Heart right ventricle (tissue), 16 donors: ENCODE results near the gene DNAI2. TPM values are rescaled to one million over a fixed set of nuclear protein-coding genes. Genes with fewer than 3 reads are reported as not detected.

Experiments used
- ATAC-seq, 8 donors: fragments of 200-7000 bp; cut with Tn5 transposase; one replicate each; pipeline ENCODE4 v1.9.1; 2020; ENCODE audit warnings: mild to moderate bottlenecking in 8 of 8, moderate library complexity in 8 of 8, moderate number of reproducible peaks in 1 of 8
- DNase-seq, 2 donors: peaks; one replicate each; pipeline ENCODE4 v3.0.0-alpha.2; 2020
- H3K27ac ChIP-seq, 10 donors: fragments of 200-600 bp; sonication (generic) in 2 of 10; one replicate each; pipeline versions ENCODE4 v1.5.0 to v1.8.0; 2020 to 2022; ENCODE audit warnings: mild to moderate bottlenecking in 3 of 10
- H3K27me3 ChIP-seq, 7 donors: fragments of 200-600 bp; one replicate each; pipeline ENCODE4 v1.8.0; 2021 to 2022; ENCODE audit warnings: mild to moderate bottlenecking in 2 of 7
- H3K36me3 ChIP-seq, 9 donors: fragments of 200-600 bp; sonication (generic) in 1 of 9; one replicate each; pipeline versions ENCODE4 v1.5.0 to v1.8.0; 2020 to 2022; ENCODE audit warnings: mild to moderate bottlenecking in 2 of 9
- H3K4me1 ChIP-seq, 9 donors: fragments of 200-600 bp; sonication (generic) in 1 of 9; one replicate each; pipeline versions ENCODE4 v1.5.0 to v1.8.0; 2020 to 2022; ENCODE audit warnings: mild to moderate bottlenecking in 4 of 9
- H3K4me3 ChIP-seq, 10 donors: fragments of 200-600 bp; sonication (generic) in 2 of 10; one replicate each; pipeline versions ENCODE4 v1.5.0 to v1.8.0; 2020 to 2022; ENCODE audit warnings: mild to moderate bottlenecking in 7 of 10, moderate library complexity in 2 of 10
- H3K9me3 ChIP-seq, 11 donors: fragments of 200-600 bp in 10 of 11; sonication (generic) in 2 of 11; one replicate each; pipeline versions ENCODE4 v1.5.0 to v1.8.0; 2013 to 2022; ENCODE audit warnings: mild to moderate bottlenecking in 2 of 11, control low read depth in 1 of 11, moderate library complexity in 1 of 11
- WGBS, 2 donors: extraction: QIAGEN DNeasy Blood & Tissue Kit; methylation state at CpG; one replicate each; pipeline ENCODE4 v1.1.7; 2013; ENCODE audit warnings: inconsistent platforms in 1 of 2; 5-methylcytosine and 5-hydroxymethylcytosine counted together
- intact Hi-C, 10 donors: fragments of 100-400 bp; cut with DNase I; formaldehyde crosslinking; loops; one replicate each; pipeline versions ENCODE4 v1.11.1 to v1.14.2; 2022
- long read RNA-seq, 3 donors: library from polyadenylated mRNA; unstranded; transcript quantifications; one replicate each; pipeline ENCODE4 v2.0.0, GENCODE V29; 2020 to 2021
- polyA plus RNA-seq, 2 donors: library from polyadenylated mRNA; stranded (reverse); fragments of 200-250 nt; gene quantifications; one replicate each; pipeline ENCODE4 v1.2.3, GENCODE V29; 2013
- total RNA-seq, 10 donors: library from RNA; stranded (reverse); fragmentation: NEBNext Ultra II Directional in 3 of 10; extraction: Animal tissue kit (Norgen Biotek cat#: 25700) in 3 of 10; gene quantifications; one replicate each; pipeline versions ENCODE4 v1.2.1 to v1.2.4, GENCODE V29; 2021 to 2023
- TF ChIP-seq, protein P1 (sequence below), 9 donors: fragments of 200-600 bp; sonication (generic) in 2 of 9; IDR thresholded peaks; one replicate each; pipeline versions ENCODE4 v1.5.0 to v1.8.0; 2021 to 2022; ENCODE audit warnings: antibody characterized with exemption in 9 of 9, mild to moderate bottlenecking in 5 of 9, moderate library complexity in 1 of 9
- donor health status: Arrhythmogenic right ventricular cardiomyopathy.
- donor health status: ischemic (EF 13 %, LVEDD 7.1; RV severe dilation, severe dysfunction).
- donor health status: healthy with polysubstance abuse.
- donor health status: DM: no; HTN: yes; CAD: no.
- donor health status: DM: no; HTN: no; CAD: no.
- donor health status: ischemic (EF 25% LVEDD 6.9; RV normal size, moderate dysfunction).
- donor health status: ischemic (EF 25% LVEDD 5.7; RV mildly dilated, moderate dysfunction).
- donor health status: healthy.
- donor health status: DM: yes; HTN: yes; CAD: no.
- donor health status: Ischemic cardiomyopathy.
- donor health status: ischemic (EF 35%, LVEDD 5.7; RV mildly dilated, moderate dysfunction).
- donor health status: nonischemic (EF 11% LVEDD 7.7; RV severe dilation, severe dysfunction).
- donor health status: DM: yes; HTN: yes; CAD: no.
- donor health status: PGD.
- donor health status: ischemic (EF 29% LVEDD 5.4; RV normal size, mild dysfunction).
- donor health status: nonischemic (EF 23%, LVEDD 6.1; RV moderate dilation, normal function).

DNAI2 gene
- total RNA-seq (under 1 TPM in 1 of 10 donors, not detected in 9; 0.16 TPM), polyA plus RNA-seq (not detected)
- long read RNA-seq, donor 1 = 0 reads
- long read RNA-seq, donor 2 = 0 reads
- long read RNA-seq, donor 3 = 0 reads

- 11 to 13% methylated on average over 33 of the region's 33 CpGs for WGBS, 2 donors
- ATAC-seq = peak in 2 of 8 donors; percentile 7 to 19
- TF ChIP-seq, protein P1, sequence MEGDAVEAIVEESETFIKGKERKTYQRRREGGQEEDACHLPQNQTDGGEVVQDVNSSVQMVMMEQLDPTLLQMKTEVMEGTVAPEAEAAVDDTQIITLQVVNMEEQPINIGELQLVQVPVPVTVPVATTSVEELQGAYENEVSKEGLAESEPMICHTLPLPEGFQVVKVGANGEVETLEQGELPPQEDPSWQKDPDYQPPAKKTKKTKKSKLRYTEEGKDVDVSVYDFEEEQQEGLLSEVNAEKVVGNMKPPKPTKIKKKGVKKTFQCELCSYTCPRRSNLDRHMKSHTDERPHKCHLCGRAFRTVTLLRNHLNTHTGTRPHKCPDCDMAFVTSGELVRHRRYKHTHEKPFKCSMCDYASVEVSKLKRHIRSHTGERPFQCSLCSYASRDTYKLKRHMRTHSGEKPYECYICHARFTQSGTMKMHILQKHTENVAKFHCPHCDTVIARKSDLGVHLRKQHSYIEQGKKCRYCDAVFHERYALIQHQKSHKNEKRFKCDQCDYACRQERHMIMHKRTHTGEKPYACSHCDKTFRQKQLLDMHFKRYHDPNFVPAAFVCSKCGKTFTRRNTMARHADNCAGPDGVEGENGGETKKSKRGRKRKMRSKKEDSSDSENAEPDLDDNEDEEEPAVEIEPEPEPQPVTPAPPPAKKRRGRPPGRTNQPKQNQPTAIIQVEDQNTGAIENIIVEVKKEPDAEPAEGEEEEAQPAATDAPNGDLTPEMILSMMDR (IDR thresholded peaks at IDR 0.05) = no peak
- no peaks in the 10 kb centered on the region for H3K9me3 ChIP-seq
- H3K4me1 ChIP-seq = peaks cover 0 to 63% (median 32%) of the 10 kb centered on the region in 9 donors
- intact Hi-C loops = no loop called here
- DNase-seq = peak; percentile 38 to 52
- no peaks in the 10 kb centered on the region for H3K36me3 ChIP-seq
- peaks cover 0 to 16% (median 5%) of the 10 kb centered on the region in 7 donors for H3K27me3 ChIP-seq
- H3K4me3 ChIP-seq = peak within 1 kb of the TSS in 6 of 10 donors; percentile 8 to 38 (median 18)
- H3K27ac ChIP-seq = peak within 1 kb of the TSS in 1 of 10 donors; percentile 43
Observed at GRCh38 chr17:74274060-74274708, at the start of gene DNAI2. TSS of gene DNAI2 (plus strand) at chr17:74274234. CDS start at chr17:74281818, 7,584 bp downstream.

DNA sequence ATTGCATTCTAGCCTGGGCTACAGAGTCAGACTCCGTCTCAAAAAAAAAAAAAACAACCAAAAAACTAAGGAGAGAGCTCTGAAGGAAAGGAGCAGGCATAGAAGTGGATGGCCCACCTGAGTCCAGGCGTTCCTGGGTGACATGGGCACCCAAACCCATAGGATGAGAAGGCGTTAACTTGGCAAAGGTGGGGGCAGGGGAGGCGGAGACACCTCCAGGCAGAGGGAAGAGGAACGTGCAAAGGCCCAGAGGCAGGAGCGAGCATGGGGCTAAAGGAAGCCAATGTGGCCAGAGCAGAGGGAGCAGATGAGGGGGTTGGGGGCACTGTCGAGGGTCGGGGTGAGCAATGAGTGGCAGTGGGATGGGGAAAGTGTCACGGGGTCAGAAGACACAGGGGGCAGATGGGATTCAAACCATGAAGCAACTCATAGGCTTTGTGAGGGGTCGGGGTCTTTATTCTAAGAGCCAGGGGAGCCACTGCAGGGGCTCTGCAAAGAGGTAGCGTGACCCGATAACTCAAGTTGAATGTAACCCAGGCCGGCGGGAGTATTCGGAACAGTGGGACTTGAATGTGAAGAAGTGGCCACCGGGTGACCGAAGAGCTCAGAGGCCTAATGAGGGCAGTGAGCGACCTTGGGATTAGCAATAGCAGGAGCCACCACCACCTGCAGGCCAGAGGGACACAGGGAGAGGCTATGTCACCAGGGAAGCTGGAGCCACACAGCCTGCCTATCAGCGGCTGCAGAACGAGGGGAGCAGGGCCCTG lies 48.9 kb upstream of the DNAI2 start:
- Histone ChIP-seq H3K36me3 (peaks cover 0 to 61% (median 4%) of the 10 kb centered on the region in 9 donors), H3K4me3 (no peak overlapping the region), H3K4me1 (peaks cover 0 to 10% (median 0%) of the 10 kb centered on the region in 9 donors), H3K27ac (no peak overlapping the region), H3K9me3 (no peaks in the 10 kb centered on the region), H3K27me3 (no peaks in the 10 kb centered on the region)
- WGBS, 2 donors = 91 to 96% methylated on average over 20 of the region's 20 CpGs
- no peak for DNase-seq
- intact Hi-C loops = no loop called here
- TF ChIP-seq, protein P1 (IDR thresholded peaks at IDR 0.05) = no peak
- ATAC-seq = no peak

GRCh38 chr17:74226252-74226651 lies 47.8 kb upstream of the DNAI2 start:
- intact Hi-C loops = no loop called here
- DNase-seq = no peak
- no peak overlapping the region for H3K4me3 ChIP-seq
- H3K27me3 ChIP-seq = no peaks in the 10 kb centered on the region
- ATAC-seq = peak in 1 of 8 donors; percentile 21
- no peak overlapping the region for H3K27ac ChIP-seq
- H3K36me3 ChIP-seq = peaks cover 0 to 72% (median 4%) of the 10 kb centered on the region in 9 donors
- no peaks in the 10 kb centered on the region for H3K9me3 ChIP-seq
- TF ChIP-seq, protein P1 (IDR thresholded peaks at IDR 0.05) = no peak
- peaks cover 0 to 8% (median 0%) of the 10 kb centered on the region in 9 donors for H3K4me1 ChIP-seq
- 71 to 82% methylated on average over 6 of the region's 6 CpGs for WGBS, 2 donors

- no peak for ATAC-seq
- Histone ChIP-seq H3K4me3 (no peak overlapping the region), H3K4me1 (peaks cover 0 to 12% (median 0%) of the 10 kb centered on the region in 9 donors), H3K36me3 (peaks cover 0 to 79% (median 8%) of the 10 kb centered on the region in 9 donors), H3K27me3 (no peaks in the 10 kb centered on the region), H3K9me3 (no peaks in the 10 kb centered on the region), H3K27ac (no peak overlapping the region)
- DNase-seq = no peak
- TF ChIP-seq, protein P1 (IDR thresholded peaks at IDR 0.05) = no peak
- intact Hi-C loops = no loop called here
- WGBS, 2 donors = 86 to 88% methylated on average over 10 of the region's 10 CpGs
Observed at GRCh38 chr17:74227271-74228080, 46.6 kb upstream of the DNAI2 start.
